ENCODE measurements around the gene SLCO2B1. TPM values are rescaled to one million over a fixed set of nuclear protein-coding genes. Genes with fewer than 3 reads are reported as not detected.

The SLCO2B1 gene
- total RNA-seq, 1 experiment from 2014 or later, result not detected

DNA sequence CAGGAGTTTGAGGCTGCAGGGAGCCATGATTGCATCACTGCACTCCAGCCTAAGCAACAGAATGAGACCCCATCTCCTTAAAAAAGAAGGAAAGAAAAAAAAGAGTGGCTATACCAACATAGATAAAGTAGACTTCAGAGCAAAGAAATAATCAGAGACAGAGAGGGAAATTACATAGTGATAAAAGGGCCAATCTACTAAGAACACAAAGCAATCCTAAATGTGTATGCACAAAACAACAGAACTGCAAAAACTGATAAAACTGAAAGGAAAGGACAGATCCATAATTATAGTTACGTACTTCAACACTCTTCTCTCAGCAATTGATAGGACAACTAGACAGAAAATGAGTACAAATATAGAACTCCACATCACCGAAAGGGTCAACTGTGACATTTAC, 36.4 kb upstream of the SLCO2B1 start:
- Histone ChIP-seq H3K79me1 (ENCODE audit: insufficient read depth, low read depth, low read length, poor library complexity, severe bottlenecking) (no peaks in the 10 kb centered on the region), H3K27me3 (ENCODE audit: insufficient read depth, low read length) (no peaks in the 10 kb centered on the region), H4K5ac (ENCODE audit: insufficient read length, low read depth, low read length) (no peak overlapping the region), H3K14ac (ENCODE audit: insufficient read depth, low read length) (no peak overlapping the region), H3K18ac (ENCODE audit: insufficient read length, low read depth, low read length) (no peak overlapping the region), H2AFZ (ENCODE audit: low read length) (no peak overlapping the region), H3K4me1 (ENCODE audit: insufficient read depth, low read length) (no peaks in the 10 kb centered on the region), H2AK5ac (ENCODE audit: insufficient read length, low read length) (no peak overlapping the region), H3K9me3 (ENCODE audit: control insufficient read depth, low read depth, low read length) (no peaks in the 10 kb centered on the region), H2BK120ac (ENCODE audit: low read depth, low read length, poor library complexity, severe bottlenecking) (no peak overlapping the region), H2BK12ac (ENCODE audit: insufficient read length, low read depth, low read length) (no peak overlapping the region), H3K4ac (ENCODE audit: low read depth, low read length) (no peak overlapping the region), H4K20me1 (ENCODE audit: control insufficient read depth, insufficient read depth, insufficient read length) (no peaks in the 10 kb centered on the region), H3K23me2 (ENCODE audit: insufficient read length, low read depth, low read length, poor library complexity, severe bottlenecking) (no peaks in the 10 kb centered on the region), H3K4me2 (ENCODE audit: insufficient read depth, insufficient read length, low read length) (no peak overlapping the region), H3K79me2 (ENCODE audit: insufficient read depth, low read length) (no peaks in the 10 kb centered on the region), H3K23ac (ENCODE audit: insufficient read length, low read depth, low read length) (no peak overlapping the region), H4K91ac (ENCODE audit: insufficient read length, low read depth, low read length) (no peak overlapping the region), H2BK5ac (ENCODE audit: insufficient read length, low read length) (no peak overlapping the region), H3K56ac (ENCODE audit: insufficient read length, low read depth, low read length) (no peak overlapping the region), H4K8ac (replicated peaks; ENCODE audit: insufficient read length, low read depth, low read length) (no peak overlapping the region), H3K27ac (ENCODE audit: insufficient read length, low read depth, low read length) (no peak overlapping the region), H2BK20ac (ENCODE audit: low read depth, low read length, poor library complexity, severe bottlenecking) (no peak overlapping the region), H3K9ac (ENCODE audit: extremely low read depth, insufficient read length, low read length) (no peak overlapping the region), H3T11ph (ENCODE audit: low read length) (no peak overlapping the region), H2BK15ac (ENCODE audit: low read depth, low read length) (no peak overlapping the region)
- peaks cover 0 to 3% of the 10 kb centered on the region in 2 experiments; a peak in 1 of 4 replicates for H3K4me1 Mint-ChIP-seq
- H3K36me3 Mint-ChIP-seq (ENCODE audit: insufficient read depth in 1 of 3, low read depth in 3 of 3), result peaks cover 0 to 10% (median 7%) of the 10 kb centered on the region in 3 experiments; a peak in 5 of 7 replicates
- WGBS (ENCODE audit: extremely low coverage, insufficient read length, low lambda C conversion rate), result no CpG with 5 or more reads among the region's 2 CpGs
- TF ChIP-seq, protein P1, sequence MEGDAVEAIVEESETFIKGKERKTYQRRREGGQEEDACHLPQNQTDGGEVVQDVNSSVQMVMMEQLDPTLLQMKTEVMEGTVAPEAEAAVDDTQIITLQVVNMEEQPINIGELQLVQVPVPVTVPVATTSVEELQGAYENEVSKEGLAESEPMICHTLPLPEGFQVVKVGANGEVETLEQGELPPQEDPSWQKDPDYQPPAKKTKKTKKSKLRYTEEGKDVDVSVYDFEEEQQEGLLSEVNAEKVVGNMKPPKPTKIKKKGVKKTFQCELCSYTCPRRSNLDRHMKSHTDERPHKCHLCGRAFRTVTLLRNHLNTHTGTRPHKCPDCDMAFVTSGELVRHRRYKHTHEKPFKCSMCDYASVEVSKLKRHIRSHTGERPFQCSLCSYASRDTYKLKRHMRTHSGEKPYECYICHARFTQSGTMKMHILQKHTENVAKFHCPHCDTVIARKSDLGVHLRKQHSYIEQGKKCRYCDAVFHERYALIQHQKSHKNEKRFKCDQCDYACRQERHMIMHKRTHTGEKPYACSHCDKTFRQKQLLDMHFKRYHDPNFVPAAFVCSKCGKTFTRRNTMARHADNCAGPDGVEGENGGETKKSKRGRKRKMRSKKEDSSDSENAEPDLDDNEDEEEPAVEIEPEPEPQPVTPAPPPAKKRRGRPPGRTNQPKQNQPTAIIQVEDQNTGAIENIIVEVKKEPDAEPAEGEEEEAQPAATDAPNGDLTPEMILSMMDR (conservative IDR thresholded peaks at IDR 0.05), result no peak
- no peak overlapping the region for H3K27ac Mint-ChIP-seq
- H3K27me3 Mint-ChIP-seq (ENCODE audit: low read depth), result peaks cover 2% of the 10 kb centered on the region
- no peak for DNase-seq
- no peak overlapping the region for H3K4me3 Mint-ChIP-seq
- H3K9me3 Mint-ChIP-seq, result peaks cover 25% of the 10 kb centered on the region in 2 experiments

Measured in H9 (cell line).